ENCODE data around the gene LAMA2.

LAMA2 gene

DNA sequence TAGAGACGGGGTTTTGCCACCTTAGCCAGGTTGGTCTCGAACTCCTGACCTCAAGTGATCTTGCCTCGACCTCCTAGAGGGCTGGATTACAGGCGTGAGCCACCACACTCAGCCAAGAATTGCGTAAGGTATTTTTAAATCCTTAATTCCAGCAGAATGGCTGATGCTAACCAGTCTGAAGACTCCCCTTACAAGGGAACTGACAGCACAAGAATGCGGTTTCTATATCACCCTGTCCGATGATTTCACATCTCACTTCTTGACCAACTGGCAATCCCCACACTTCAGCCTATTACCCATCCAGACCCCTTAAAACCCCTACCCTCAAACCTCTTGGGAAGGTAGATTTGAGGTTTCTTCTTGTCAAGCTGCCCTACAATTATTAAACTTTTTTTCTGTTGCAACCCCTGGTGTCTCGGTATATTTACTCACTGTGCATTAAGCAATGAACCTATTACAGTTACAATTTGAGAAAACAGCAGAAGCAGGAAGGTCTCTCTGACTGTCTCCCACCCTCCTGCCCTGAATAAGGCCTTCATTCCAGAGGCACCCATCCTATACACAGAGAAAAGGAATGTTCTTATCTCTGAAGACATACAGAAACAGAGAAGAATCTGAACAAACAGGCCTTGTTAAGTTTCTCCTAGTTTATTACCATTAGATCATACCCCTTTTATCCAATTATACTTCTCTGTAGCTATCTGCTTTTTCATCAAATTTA lies 662.1 kb downstream of the LAMA2 start:
- TF ChIP-seq, protein P1, sequence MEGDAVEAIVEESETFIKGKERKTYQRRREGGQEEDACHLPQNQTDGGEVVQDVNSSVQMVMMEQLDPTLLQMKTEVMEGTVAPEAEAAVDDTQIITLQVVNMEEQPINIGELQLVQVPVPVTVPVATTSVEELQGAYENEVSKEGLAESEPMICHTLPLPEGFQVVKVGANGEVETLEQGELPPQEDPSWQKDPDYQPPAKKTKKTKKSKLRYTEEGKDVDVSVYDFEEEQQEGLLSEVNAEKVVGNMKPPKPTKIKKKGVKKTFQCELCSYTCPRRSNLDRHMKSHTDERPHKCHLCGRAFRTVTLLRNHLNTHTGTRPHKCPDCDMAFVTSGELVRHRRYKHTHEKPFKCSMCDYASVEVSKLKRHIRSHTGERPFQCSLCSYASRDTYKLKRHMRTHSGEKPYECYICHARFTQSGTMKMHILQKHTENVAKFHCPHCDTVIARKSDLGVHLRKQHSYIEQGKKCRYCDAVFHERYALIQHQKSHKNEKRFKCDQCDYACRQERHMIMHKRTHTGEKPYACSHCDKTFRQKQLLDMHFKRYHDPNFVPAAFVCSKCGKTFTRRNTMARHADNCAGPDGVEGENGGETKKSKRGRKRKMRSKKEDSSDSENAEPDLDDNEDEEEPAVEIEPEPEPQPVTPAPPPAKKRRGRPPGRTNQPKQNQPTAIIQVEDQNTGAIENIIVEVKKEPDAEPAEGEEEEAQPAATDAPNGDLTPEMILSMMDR (IDR thresholded peaks at IDR 0.05; ENCODE audit: borderline replicate concordance, control extremely low read depth, extremely low read depth, insufficient read depth, missing control alignments): no peak
- no peak for DNase-seq (ENCODE audit: low spot score)
- in situ Hi-C loops (cut with MboI; ENCODE audit: low sequenced_read_pairs, unreplicated experiment): no loop called here

DNA sequence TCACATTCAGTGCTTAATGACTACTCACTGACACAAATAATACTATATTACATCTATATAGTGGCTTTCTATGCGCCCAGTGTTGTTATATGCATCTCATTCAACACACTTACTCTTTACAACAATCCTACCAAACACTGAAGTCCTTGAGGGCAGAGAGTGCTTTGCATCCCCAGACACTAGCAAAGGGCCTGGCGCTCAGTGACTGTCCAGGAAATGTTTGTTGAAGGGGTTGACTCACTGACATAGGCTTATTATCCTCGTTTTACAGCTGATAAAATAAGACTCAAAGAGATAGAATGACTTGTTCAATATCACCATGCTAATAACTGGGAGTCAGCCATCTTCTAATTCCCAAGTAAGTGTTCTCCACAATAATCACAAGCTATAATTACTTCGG lies 663.8 kb downstream of the LAMA2 start:
- in situ Hi-C loops (cut with MboI; ENCODE audit: low sequenced_read_pairs, unreplicated experiment): no loop called here
- TF ChIP-seq, protein P1 (IDR thresholded peaks at IDR 0.05; ENCODE audit: borderline replicate concordance, control extremely low read depth, extremely low read depth, insufficient read depth, missing control alignments): no peak
- DNase-seq (ENCODE audit: low spot score): no peak

DNA sequence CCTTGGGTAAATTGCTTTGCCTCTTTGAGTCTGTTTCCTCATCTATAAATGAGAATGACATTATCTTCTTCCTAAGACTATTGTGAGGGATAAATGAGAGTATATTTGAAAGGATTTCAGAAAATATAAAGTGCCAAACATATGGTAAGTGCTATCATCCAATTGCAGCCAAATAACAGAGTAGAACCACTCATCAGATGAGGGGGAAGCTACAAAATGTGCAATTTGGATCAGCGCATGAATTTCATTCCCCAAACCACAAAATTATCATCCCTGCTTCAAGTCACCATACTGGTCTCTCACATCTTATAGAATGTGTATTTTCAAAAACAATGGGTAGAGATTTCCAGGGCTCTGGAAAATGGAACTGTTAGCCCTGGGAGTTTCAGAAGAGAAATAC lies 668.5 kb downstream of the LAMA2 start:
- DNase-seq (ENCODE audit: low spot score): no peak
- in situ Hi-C loops (cut with MboI; ENCODE audit: low sequenced_read_pairs, unreplicated experiment): no loop called here
- TF ChIP-seq, protein P1 (IDR thresholded peaks at IDR 0.05; ENCODE audit: borderline replicate concordance, control extremely low read depth, extremely low read depth, insufficient read depth, missing control alignments): no peak

DNA sequence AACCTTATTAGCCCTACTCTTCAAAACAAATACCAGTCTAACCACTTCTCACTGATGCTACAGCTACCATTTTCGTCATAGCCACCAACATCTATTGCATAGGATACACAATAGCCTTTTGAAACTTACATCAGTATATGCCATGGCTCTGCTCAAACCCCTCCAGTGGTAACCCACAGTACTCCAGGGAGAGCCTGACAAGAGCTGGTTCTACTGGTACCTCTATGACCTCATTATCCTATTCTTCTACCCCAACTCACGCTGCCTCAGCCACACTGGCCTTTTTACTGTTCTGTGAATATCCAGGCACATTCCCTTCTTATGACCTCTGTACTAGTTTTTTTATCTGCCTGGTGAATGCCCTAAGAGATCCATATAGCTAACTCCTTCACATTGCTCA lies 669.5 kb downstream of the LAMA2 start:
- no peak for DNase-seq (ENCODE audit: low spot score)
- TF ChIP-seq, protein P1 (IDR thresholded peaks at IDR 0.05; ENCODE audit: borderline replicate concordance, control extremely low read depth, extremely low read depth, insufficient read depth, missing control alignments): no peak
- in situ Hi-C loops (cut with MboI; ENCODE audit: low sequenced_read_pairs, unreplicated experiment): no loop called here

DNA sequence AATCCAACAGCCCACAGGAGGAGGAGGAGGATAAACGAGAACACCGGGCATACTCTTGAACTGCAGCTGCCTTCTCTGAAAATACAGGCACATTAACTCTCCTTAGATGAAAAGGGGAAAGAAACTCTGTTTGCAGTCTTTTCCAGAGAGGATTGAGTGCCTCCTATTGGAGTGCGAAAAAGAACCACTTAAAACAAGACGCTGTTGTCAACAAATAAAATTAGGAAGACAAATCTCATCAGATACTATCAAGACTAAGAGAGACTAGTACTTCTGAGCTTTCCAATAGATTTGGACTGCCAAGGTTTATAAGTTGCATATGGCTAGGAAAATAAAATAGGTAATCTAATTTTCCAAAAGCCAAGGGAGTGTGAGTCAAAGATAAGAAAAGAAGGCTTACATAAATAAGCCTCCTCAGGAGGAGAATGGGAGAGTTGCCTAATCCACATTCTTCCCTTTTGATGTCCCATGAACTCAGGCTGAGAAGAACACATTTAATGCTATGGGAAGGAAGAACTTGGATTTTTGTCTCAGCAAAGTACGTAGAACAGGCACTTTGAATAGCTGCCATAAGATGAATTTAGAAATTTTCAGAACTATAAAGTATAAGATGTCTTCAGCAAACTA lies 672.4 kb downstream of the LAMA2 start:
- in situ Hi-C loops (cut with MboI; ENCODE audit: low sequenced_read_pairs, unreplicated experiment): no loop called here
- no peak for DNase-seq (ENCODE audit: low spot score)
- TF ChIP-seq, protein P1 (IDR thresholded peaks at IDR 0.05; ENCODE audit: borderline replicate concordance, control extremely low read depth, extremely low read depth, insufficient read depth, missing control alignments): no peak

DNA sequence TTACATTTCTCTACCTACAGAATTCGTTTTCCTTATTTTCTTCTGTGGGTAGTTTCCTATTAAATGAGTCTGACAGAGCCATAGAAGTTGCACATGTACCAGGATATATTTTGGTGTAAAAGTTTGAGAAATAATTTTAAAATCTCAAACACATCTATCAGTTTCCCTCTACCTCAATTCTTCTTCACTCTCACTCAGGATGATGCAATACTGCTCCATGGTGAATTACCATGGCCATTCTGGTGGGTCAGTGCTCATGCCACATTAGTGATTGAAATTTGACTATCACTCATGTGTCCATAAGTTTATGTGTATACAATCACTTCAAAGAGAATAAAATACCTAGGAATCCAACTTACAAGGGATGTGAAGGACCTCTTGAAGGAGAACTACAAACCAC lies 675.3 kb downstream of the LAMA2 start:
- TF ChIP-seq, protein P1 (IDR thresholded peaks at IDR 0.05; ENCODE audit: borderline replicate concordance, control extremely low read depth, extremely low read depth, insufficient read depth, missing control alignments): no peak
- DNase-seq (ENCODE audit: low spot score): no peak
- in situ Hi-C loops (cut with MboI; ENCODE audit: low sequenced_read_pairs, unreplicated experiment): no loop called here

All from GM13976 (cell line).